Heart left ventricle (tissue), 16 donors: ENCODE measurements around the gene AP1G1. TPM values are rescaled to one million over a fixed set of nuclear protein-coding genes. Genes with fewer than 3 reads are reported as not detected.

Source experiments
- ATAC-seq, 4 donors: fragments of 200-7000 bp; cut with Tn5 transposase; one replicate each; pipeline ENCODE4 v1.9.1; 2020 to 2022; ENCODE audit warnings: moderate library complexity in 4 of 4, mild to moderate bottlenecking in 3 of 4, moderate number of reproducible peaks in 1 of 4
- DNase-seq, 5 donors: peaks; one replicate each; pipeline ENCODE4 v3.0.0-alpha.2; 2020
- H3K27ac ChIP-seq, 12 donors: fragments of 200-600 bp; sonication (generic) in 4 of 12; one replicate each; pipeline versions ENCODE4 v1.5.0 to v1.8.0; 2016 to 2022; ENCODE audit warnings: mild to moderate bottlenecking in 2 of 12
- H3K27me3 ChIP-seq, 9 donors: fragments of 200-600 bp; sonication (generic) in 2 of 9; one replicate each; pipeline versions ENCODE4 v1.5.1 to v1.8.0; 2016 to 2022; ENCODE audit warnings: mild to moderate bottlenecking in 3 of 9
- H3K36me3 ChIP-seq, 9 donors: fragments of 200-600 bp; sonication (generic) in 2 of 9; one replicate each; pipeline versions ENCODE4 v1.5.0 to v1.8.0; 2018 to 2022; ENCODE audit warnings: mild to moderate bottlenecking in 2 of 9
- H3K4me1 ChIP-seq, 12 donors: fragments of 200-600 bp; sonication (generic) in 4 of 12; one replicate each; pipeline versions ENCODE4 v1.5.0 to v1.8.0; 2016 to 2022; ENCODE audit warnings: mild to moderate bottlenecking in 3 of 12
- H3K4me3 ChIP-seq, 12 donors: fragments of 200-600 bp; sonication (generic) in 4 of 12; one replicate each; pipeline versions ENCODE4 v1.5.0 to v1.8.0; 2017 to 2022; ENCODE audit warnings: mild to moderate bottlenecking in 9 of 12, moderate library complexity in 4 of 12
- H3K9me3 ChIP-seq, 12 donors: fragments of 200-600 bp; sonication (generic) in 4 of 12; one replicate each; pipeline versions ENCODE4 v1.5.0 to v1.8.0; 2016 to 2022; ENCODE audit warnings: mild to moderate bottlenecking in 1 of 12
- CTCF ChIP-seq, 12 donors: fragments of 200-600 bp; sonication (generic) in 4 of 12; IDR thresholded peaks; one replicate each; pipeline versions ENCODE4 v1.5.0 to v1.8.0; 2018 to 2022; ENCODE audit warnings: antibody characterized with exemption in 12 of 12, mild to moderate bottlenecking in 5 of 12
- POLR2A ChIP-seq, 2 donors: fragments of 450-650 bp; IDR thresholded peaks; one replicate each; pipeline ENCODE4 v1.6.1; 2017; ENCODE audit warnings: antibody characterized with exemption in 2 of 2, mild to moderate bottlenecking in 2 of 2, moderate library complexity in 2 of 2
- WGBS, 4 donors: extraction: QIAGEN DNeasy Blood & Tissue Kit in 2 of 4; methylation state at CpG; one replicate each; pipeline versions ENCODE4 v1.1.5 to v1.1.7; 2013 to 2018; 5-methylcytosine and 5-hydroxymethylcytosine counted together
- intact Hi-C, 10 donors: fragments of 100-400 bp; cut with DNase I; formaldehyde crosslinking; loops; one replicate each; pipeline versions ENCODE4 v1.11.1 to v1.14.2; 2022
- polyA plus RNA-seq, 2 donors: library from polyadenylated mRNA; stranded (reverse); fragments of 200-250 nt; gene quantifications; one replicate each; pipeline ENCODE4 v1.2.3, GENCODE V29; 2013
- total RNA-seq, 9 donors: library from RNA; depleted of rRNA in 2 of 9; stranded (reverse); fragments of >200 nt in 2 of 9; fragmentation: NEBNext Ultra II Directional in 3 of 9; extraction: Animal tissue kit (Norgen Biotek cat#: 25700) in 3 of 9; gene quantifications; one replicate each; pipeline versions ENCODE4 v1.1.0 to v1.2.4, GENCODE V29; 2016 to 2023
- donor health status: ischemic (EF 13 %, LVEDD 7.1; RV severe dilation, severe dysfunction).
- donor health status: healthy with polysubstance abuse.
- donor health status: DM: no; HTN: yes; CAD: no.
- donor health status: DM: no; HTN: no; CAD: no.
- donor health status: ischemic (EF 25% LVEDD 6.9; RV normal size, moderate dysfunction).
- donor health status: ischemic (EF 25% LVEDD 5.7; RV mildly dilated, moderate dysfunction).
- donor health status: healthy.
- donor health status: DM: yes; HTN: yes; CAD: no.
- donor health status: ischemic (EF 35%, LVEDD 5.7; RV mildly dilated, moderate dysfunction).
- donor health status: nonischemic (EF 11% LVEDD 7.7; RV severe dilation, severe dysfunction).
- donor health status: DM: yes; HTN: yes; CAD: no.
- donor health status: PGD.
- donor health status: ischemic (EF 29% LVEDD 5.4; RV normal size, mild dysfunction).
- donor health status: nonischemic (EF 23%, LVEDD 6.1; RV moderate dilation, normal function).

The AP1G1 gene
- total and polyA plus RNA-seq, 11 donors: 10.5 to 60.5 (median 36.4) TPM

- no peaks in the 10 kb centered on the region for H3K27me3 ChIP-seq
- peaks cover 0 to 36% (median 9%) of the 10 kb centered on the region in 9 donors for H3K36me3 ChIP-seq
- H3K4me3 ChIP-seq: no peak overlapping the region
- TF ChIP-seq POLR2A (IDR thresholded peaks at IDR 0.05) (no peak), CTCF (IDR thresholded peaks at IDR 0.05) (no peak)
- no peak for DNase-seq
- peaks cover 0 to 5% (median 0%) of the 10 kb centered on the region in 12 donors for H3K4me1 ChIP-seq
- intact Hi-C loops: no loop called here
- no peaks in the 10 kb centered on the region for H3K9me3 ChIP-seq
- H3K27ac ChIP-seq: no peak overlapping the region
- ATAC-seq: no peak
- WGBS, 4 donors: 90 to 96% (median 96%) methylated on average over 4 of the region's 4 CpGs
These were observed 107.8 kb downstream of the AP1G1 start for GRCh38 chr16:71700831-71701230.

DNA sequence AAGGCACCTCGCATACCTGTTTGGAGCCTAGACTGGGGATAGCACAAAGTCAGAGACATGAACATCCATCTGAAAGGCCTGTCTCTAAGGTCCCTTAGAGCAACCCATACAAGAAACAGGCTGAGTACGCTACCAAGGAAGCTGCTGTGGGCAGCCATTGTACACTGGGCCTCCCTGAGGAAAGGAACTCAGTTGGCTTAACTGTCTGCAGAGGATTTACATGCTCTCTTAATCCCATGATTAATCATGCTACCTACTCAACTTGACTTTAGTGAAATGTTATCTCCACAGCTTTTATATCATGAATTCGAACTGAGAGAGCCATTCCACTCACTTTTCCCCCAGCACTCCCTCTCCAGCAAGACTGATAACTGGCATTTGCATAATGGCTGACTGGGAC lies 110.1 kb downstream of the AP1G1 start:
- Histone ChIP-seq H3K4me3 (no peak overlapping the region), H3K27me3 (no peaks in the 10 kb centered on the region), H3K4me1 (peaks cover 0 to 5% (median 0%) of the 10 kb centered on the region in 12 donors), H3K9me3 (no peaks in the 10 kb centered on the region), H3K36me3 (peaks cover 0 to 34% (median 9%) of the 10 kb centered on the region in 9 donors), H3K27ac (no peak overlapping the region)
- intact Hi-C loops: no loop called here
- ATAC-seq: no peak
- TF ChIP-seq POLR2A (IDR thresholded peaks at IDR 0.05) (no peak), CTCF (IDR thresholded peaks at IDR 0.05) (no peak)
- no peak for DNase-seq
- WGBS, 4 donors: 76 to 91% (median 91%) methylated on average over 3 of the region's 3 CpGs

DNA sequence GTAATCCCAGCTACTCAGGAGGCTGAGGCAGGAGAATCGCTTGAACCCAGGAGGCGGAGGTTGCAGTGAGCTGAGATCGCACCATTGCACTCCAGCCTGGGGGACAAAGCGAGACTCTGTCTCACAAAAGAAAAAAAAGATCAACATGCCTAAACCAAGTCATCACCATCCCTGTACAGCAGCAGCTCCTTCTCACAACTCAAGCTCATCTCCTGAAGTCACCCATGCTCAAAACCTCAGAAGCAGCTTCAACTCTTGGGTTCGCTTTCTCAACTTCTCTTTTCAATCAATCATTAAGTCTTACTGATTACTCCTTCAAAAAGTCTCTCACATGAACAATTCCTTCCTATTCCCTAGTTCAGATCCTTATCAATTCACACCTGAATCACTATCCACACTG lies 115.5 kb downstream of the AP1G1 start:
- Histone ChIP-seq H3K4me3 (no peak overlapping the region), H3K36me3 (peaks cover 0 to 39% (median 18%) of the 10 kb centered on the region in 9 donors), H3K9me3 (no peaks in the 10 kb centered on the region), H3K27me3 (no peaks in the 10 kb centered on the region), H3K27ac (no peak overlapping the region), H3K4me1 (peaks cover 0 to under 1% (median 0%) of the 10 kb centered on the region in 12 donors)
- DNase-seq: no peak
- ATAC-seq: no peak
- intact Hi-C loops: no loop called here
- 92 to 100% (median 98%) methylated on average over 5 of the region's 5 CpGs for WGBS, 4 donors
- TF ChIP-seq CTCF (IDR thresholded peaks at IDR 0.05): no peak
- TF ChIP-seq POLR2A (IDR thresholded peaks at IDR 0.05): no peak

DNA sequence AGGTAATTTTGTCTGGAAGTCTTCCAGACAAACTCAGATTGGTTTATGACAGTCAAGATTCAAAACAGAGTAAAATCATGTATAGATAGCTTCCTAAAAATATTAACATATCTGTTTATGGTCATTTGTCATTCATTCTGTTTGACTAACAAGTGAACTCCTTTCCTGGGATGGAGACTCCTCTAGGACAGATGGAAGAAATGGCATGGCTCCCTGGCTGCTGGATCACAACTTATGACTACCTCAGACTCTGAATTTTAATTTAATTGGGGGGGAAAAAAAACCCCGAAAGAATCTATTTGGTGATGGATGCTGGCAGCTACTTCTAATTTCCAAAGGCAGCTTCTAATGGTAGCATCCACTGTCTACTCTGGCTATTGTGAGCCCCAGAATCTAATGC lies 118.7 kb downstream of the AP1G1 start:
- TF ChIP-seq CTCF (IDR thresholded peaks at IDR 0.05) (no peak), POLR2A (IDR thresholded peaks at IDR 0.05) (no peak)
- DNase-seq: no peak
- Histone ChIP-seq H3K27ac (no peak overlapping the region), H3K27me3 (no peaks in the 10 kb centered on the region), H3K4me3 (no peak overlapping the region), H3K4me1 (no peaks in the 10 kb centered on the region), H3K9me3 (no peaks in the 10 kb centered on the region), H3K36me3 (peaks cover 0 to 66% (median 31%) of the 10 kb centered on the region in 9 donors)
- WGBS, 4 donors: 0 to 64% (median 0%) methylated on average over 1 of the region's 1 CpG
- ATAC-seq: no peak
- intact Hi-C loops: no loop called here
